HEK293 (cell line): ENCODE measurements around the gene SYNPR.

Experiments used
- CTCF ChIA-PET: fragments of 350-600 bp; formaldehyde crosslinking; extraction: SDS; loops from one replicate; lab custom pipeline; 2021; ENCODE audit warnings: antibody characterized with exemption; lab: Yijun Ruan, JAX
- POLR2A ChIA-PET: fragments of 300-600 bp; formaldehyde crosslinking; extraction: SDS; loops from one replicate; lab custom pipeline; 2020; ENCODE audit warnings: antibody characterized with exemption, inconsistent platforms; lab: Yijun Ruan, JAX
- H3K27ac ChIP-seq: fragments of 200-500 bp; sonication (Bioruptor generic); 2 replicates; pipeline ENCODE4 v1.5.1; 2014; ENCODE audit warnings: low read depth, low read length, control low read depth, inconsistent platforms; ENCODE audit errors: extremely low read depth
- H3K36me3 ChIP-seq, 2 experiments: fragments of 200-500 bp in 1 of 2; sonication (Bioruptor generic) in 1 of 2; 1 replicate in 1 of 2; 2 replicates in 1 of 2; pipeline ENCODE4 v1.5.1; 2014 to 2017; ENCODE audit warnings: inconsistent platforms in 2 of 2, low read length in 2 of 2; ENCODE audit not compliant: control insufficient read depth in 2 of 2, insufficient read depth in 1 of 2
- H3K4me1 ChIP-seq: fragments of 200-500 bp; sonication (Bioruptor generic); 2 replicates; pipeline ENCODE4 v1.5.1; 2014; ENCODE audit warnings: mild to moderate bottlenecking, low read length, inconsistent platforms; ENCODE audit not compliant: control insufficient read depth, insufficient read depth
- H3K4me3 ChIP-seq: 2 replicates; pipeline ENCODE4 v1.5.1; 2011; ENCODE audit warnings: low read depth, mild to moderate bottlenecking, control low read depth, low read length, moderate library complexity
- H3K9me3 ChIP-seq: fragments of 200-500 bp; sonication (Bioruptor generic); 2 replicates; pipeline ENCODE4 v1.5.1; 2014; ENCODE audit warnings: low read depth, low read length, inconsistent platforms; ENCODE audit not compliant: control insufficient read depth, insufficient read depth
- BCL11A ChIP-seq: fragments of 450-650 bp; formaldehyde crosslinking; IDR thresholded peaks from 2 replicates; pipeline ENCODE4 v1.5.1; 2016; ENCODE audit warnings: low read depth, missing biosample characterization, missing genetic modification characterization
- GLI4 ChIP-seq: fragments of 450-650 bp; formaldehyde crosslinking; IDR thresholded peaks from 2 replicates; pipeline ENCODE4 v1.5.1; 2016; ENCODE audit warnings: missing biosample characterization, missing genetic modification characterization
- KLF10 ChIP-seq: fragments of 450-650 bp; IDR thresholded peaks from 2 replicates; pipeline ENCODE4 v1.5.1; 2018; ENCODE audit warnings: missing biosample characterization, mild to moderate bottlenecking, missing genetic modification characterization
- KLF16 ChIP-seq: fragments of 450-650 bp; formaldehyde crosslinking; IDR thresholded peaks from 2 replicates; pipeline ENCODE4 v1.5.1; 2017; ENCODE audit warnings: missing biosample characterization, missing genetic modification characterization
- PBX3 ChIP-seq: sonication (generic); formaldehyde crosslinking; IDR thresholded peaks from 2 replicates; pipeline ENCODE4 v1.8.1; 2022; ENCODE audit warnings: mild to moderate bottlenecking, moderate library complexity, missing genetic modification reagents
- REST ChIP-seq: fragments of 450-650 bp; formaldehyde crosslinking; IDR thresholded peaks from 2 replicates; pipeline ENCODE4 v1.5.1; 2016; ENCODE audit warnings: missing biosample characterization, missing genetic modification characterization
- TRIM28 ChIP-seq: IDR thresholded peaks from 2 replicates; pipeline ENCODE4 v1.6.1; 2011; ENCODE audit warnings: low read length, control low read depth, borderline replicate concordance
- ZBTB20 ChIP-seq: fragments of 450-650 bp; formaldehyde crosslinking; IDR thresholded peaks from 2 replicates; pipeline ENCODE4 v1.5.1; 2016; ENCODE audit warnings: missing biosample characterization, missing genetic modification characterization
- ZBTB44 ChIP-seq: fragments of 450-650 bp; IDR thresholded peaks from 2 replicates; pipeline ENCODE4 v1.5.1; 2018; ENCODE audit warnings: missing biosample characterization, mild to moderate bottlenecking, missing genetic modification characterization
- ZNF10 ChIP-seq: fragments of 450-650 bp; formaldehyde crosslinking; IDR thresholded peaks from 2 replicates; pipeline ENCODE4 v1.5.1; 2017; ENCODE audit warnings: missing biosample characterization, missing genetic modification characterization
- ZNF155 ChIP-seq: fragments of 450-650 bp; formaldehyde crosslinking; IDR thresholded peaks from 2 replicates; pipeline ENCODE4 v1.5.1; 2016; ENCODE audit warnings: missing biosample characterization, missing genetic modification characterization
- ZNF174 ChIP-seq: fragments of 450-650 bp; formaldehyde crosslinking; IDR thresholded peaks from 2 replicates; pipeline ENCODE4 v1.5.0; 2017; ENCODE audit warnings: missing biosample characterization, mild to moderate bottlenecking, missing genetic modification characterization
- ZNF19 ChIP-seq: fragments of 450-650 bp; formaldehyde crosslinking; IDR thresholded peaks from 2 replicates; pipeline ENCODE4; 2016; ENCODE audit warnings: missing biosample characterization, missing genetic modification characterization, low read depth
- ZNF350 ChIP-seq: fragments of 450-650 bp; formaldehyde crosslinking; IDR thresholded peaks from 2 replicates; pipeline ENCODE4 v1.5.0; 2017; ENCODE audit warnings: missing biosample characterization, mild to moderate bottlenecking, missing genetic modification characterization
- ZNF398 ChIP-seq: fragments of 450-650 bp; formaldehyde crosslinking; IDR thresholded peaks from 2 replicates; pipeline ENCODE4 v1.5.1; 2017; ENCODE audit warnings: missing biosample characterization, missing genetic modification characterization
- ZNF513 ChIP-seq: fragments of 450-650 bp; IDR thresholded peaks from 2 replicates; pipeline ENCODE4 v1.5.1; 2018; ENCODE audit warnings: missing biosample characterization, missing genetic modification characterization
- ZSCAN5A ChIP-seq: fragments of 450-650 bp; formaldehyde crosslinking; IDR thresholded peaks from 2 replicates; pipeline ENCODE4 v1.5.1; 2016; ENCODE audit warnings: missing biosample characterization, missing genetic modification characterization

The SYNPR gene

GRCh38 chr3:63323766-63324165 is 45.7 kb downstream of the SYNPR start:
- Histone ChIP-seq H3K4me3 (no peak overlapping the region), H3K27ac (no peak overlapping the region), H3K4me1 (peaks cover 4% of the 10 kb centered on the region; the same call in 1 of the 2 replicates), H3K36me3 (no peaks in the 10 kb centered on the region), H3K9me3 (no peaks in the 10 kb centered on the region)
- CTCF ChIA-PET = interaction anchor here (0.6 to 1.2 kb wide), 2 partner anchors 26 to 63 kb away, joined by 3 to 6 read pairs; no protein-coding TSS in a partner anchor
- no peak for TF ChIP-seq ZNF155 (tag by site-specific recombination)
- TF ChIP-seq ZSCAN5A (tag by site-specific recombination) = no peak
- TF ChIP-seq ZBTB20 (tag by site-specific recombination) = no peak
- no peak for TF ChIP-seq ZNF174 (tag by site-specific recombination)
- TF ChIP-seq GLI4 (tag by site-specific recombination) = no peak
- no peak for TF ChIP-seq ZNF513 (tag by site-specific recombination)
- no peak for TF ChIP-seq ZNF398 (tag by site-specific recombination)
- no peak for TF ChIP-seq PBX3 (CRISPR knock-in tag)
- TF ChIP-seq KLF10 (tag by site-specific recombination) = no peak
- no peak for TF ChIP-seq KLF16
- TF ChIP-seq BCL11A = no peak
- no peak for TF ChIP-seq ZBTB44
- no peak for TF ChIP-seq ZNF10 (tag by site-specific recombination)
- no peak for TF ChIP-seq REST (tag by site-specific recombination)
- no peak for TF ChIP-seq ZNF350 (tag by site-specific recombination)
- no peak for TF ChIP-seq ZNF19 (tag by site-specific recombination)
- no peak for TF ChIP-seq TRIM28
- POLR2A ChIA-PET = no interaction called here
